ENCODE measurements around the gene GIT2. TPM values are rescaled to one million over a fixed set of nuclear protein-coding genes. Genes with fewer than 3 reads are reported as not detected.
"Not testable (repeated sequence)": the region's sequence is repeated elsewhere in the genome, so short reads cannot be mapped to it uniquely, and the experiment has no call there.

GIT2 gene
- total RNA-seq, 1 donor from 2014 or later = 37.6 TPM

DNA sequence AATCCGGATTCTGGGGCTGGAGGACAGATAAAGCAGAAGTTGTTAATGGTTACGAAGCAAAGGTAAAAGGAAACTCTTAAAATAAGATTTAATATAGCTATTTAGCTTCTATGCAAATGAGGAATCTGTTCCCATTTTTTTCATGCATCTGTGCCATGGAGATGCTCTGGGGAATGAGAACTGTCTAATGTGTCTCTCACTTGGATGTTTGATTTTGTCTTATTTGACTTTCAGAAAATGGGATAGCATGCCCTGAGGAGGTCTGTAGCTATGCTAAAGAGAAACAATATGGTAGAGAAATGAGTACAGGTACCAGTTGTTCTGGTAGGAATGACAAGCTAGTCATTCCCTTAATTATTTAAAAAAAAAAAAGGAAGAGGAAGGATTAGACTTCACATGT, 27.9 kb upstream of the GIT2 start:
- Histone ChIP-seq H3K4me1 (ENCODE audit: control insufficient read depth in 3 of 3, insufficient read depth in 3 of 3, low read length in 3 of 3) (peaks cover 14 to 17% (median 16%) of the 10 kb centered on the region in 3 donors), H3K9ac (ENCODE audit: low read depth in 1 of 3, low read length in 3 of 3) (no peak overlapping the region), H3K27me3 (ENCODE audit: control insufficient read depth in 3 of 3, insufficient read depth in 3 of 3, low read length in 3 of 3) (no peaks in the 10 kb centered on the region), H3K9me3 (ENCODE audit: control insufficient read depth in 3 of 3, low read length in 3 of 3) (no peaks in the 10 kb centered on the region), H3K27ac (ENCODE audit: low read depth, low read length) (peak overlapping the region; percentile 51), H3K4me3 (ENCODE audit: low read length in 3 of 3) (no peak overlapping the region), H3K36me3 (ENCODE audit: control insufficient read depth in 3 of 3, insufficient read depth in 3 of 3, low read length in 3 of 3) (peaks cover 24 to 52% (median 40%) of the 10 kb centered on the region in 3 donors)

DNA sequence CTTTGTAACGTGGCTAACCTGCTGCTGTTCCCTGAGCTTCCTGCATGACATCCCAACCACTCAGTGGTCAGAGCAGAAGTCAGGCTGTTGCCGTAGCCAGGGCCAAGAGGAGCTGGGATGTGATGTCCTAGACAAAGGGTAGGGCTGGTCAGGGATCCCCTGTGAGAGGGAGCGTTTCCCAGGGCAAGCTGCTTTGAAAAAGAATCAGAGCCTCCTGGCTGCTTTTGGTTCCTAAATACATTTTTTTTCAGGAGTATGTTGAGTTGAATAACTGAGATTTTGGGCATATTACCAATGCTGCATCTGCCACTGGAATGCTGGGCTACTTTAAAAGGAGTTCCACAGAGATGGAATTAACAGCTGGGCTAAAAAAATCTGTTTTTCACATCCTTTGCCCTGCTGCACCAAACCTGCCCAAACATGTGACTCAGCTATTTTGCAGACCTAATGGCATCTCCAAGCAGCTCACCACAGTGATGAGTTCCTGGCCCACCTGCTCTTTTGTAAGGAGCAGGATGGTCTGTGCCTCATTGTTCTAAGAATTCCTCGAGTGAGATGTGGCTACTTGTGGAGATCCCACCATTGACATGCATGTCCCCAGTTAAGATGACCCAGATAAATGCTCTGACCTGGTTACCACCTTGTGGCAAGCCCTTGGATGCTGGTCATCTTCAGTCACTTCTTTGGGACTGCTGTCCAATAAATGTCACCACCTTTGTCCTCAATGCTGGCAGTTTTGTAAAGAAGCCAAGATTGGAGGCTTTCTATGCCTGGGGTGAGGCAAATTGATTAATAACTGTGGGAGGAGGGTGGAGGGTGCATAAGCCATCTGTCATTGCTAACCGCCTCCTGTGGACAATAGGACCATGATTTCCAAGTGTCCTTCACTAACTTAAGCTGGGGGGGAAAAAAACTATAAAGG, 27.2 kb upstream of the GIT2 start:
- Histone ChIP-seq H3K4me3 (ENCODE audit: low read length in 3 of 3) (no peak overlapping the region), H3K27ac (ENCODE audit: low read depth, low read length) (no peak overlapping the region), H3K9ac (ENCODE audit: low read depth in 1 of 3, low read length in 3 of 3) (no peak overlapping the region), H3K4me1 (ENCODE audit: control insufficient read depth in 3 of 3, insufficient read depth in 3 of 3, low read length in 3 of 3) (peaks cover 14 to 17% (median 16%) of the 10 kb centered on the region in 3 donors), H3K27me3 (ENCODE audit: control insufficient read depth in 3 of 3, insufficient read depth in 3 of 3, low read length in 3 of 3) (no peaks in the 10 kb centered on the region), H3K36me3 (ENCODE audit: control insufficient read depth in 3 of 3, insufficient read depth in 3 of 3, low read length in 3 of 3) (peaks cover 26 to 57% (median 43%) of the 10 kb centered on the region in 3 donors), H3K9me3 (ENCODE audit: control insufficient read depth in 3 of 3, low read length in 3 of 3) (no peaks in the 10 kb centered on the region)

DNA sequence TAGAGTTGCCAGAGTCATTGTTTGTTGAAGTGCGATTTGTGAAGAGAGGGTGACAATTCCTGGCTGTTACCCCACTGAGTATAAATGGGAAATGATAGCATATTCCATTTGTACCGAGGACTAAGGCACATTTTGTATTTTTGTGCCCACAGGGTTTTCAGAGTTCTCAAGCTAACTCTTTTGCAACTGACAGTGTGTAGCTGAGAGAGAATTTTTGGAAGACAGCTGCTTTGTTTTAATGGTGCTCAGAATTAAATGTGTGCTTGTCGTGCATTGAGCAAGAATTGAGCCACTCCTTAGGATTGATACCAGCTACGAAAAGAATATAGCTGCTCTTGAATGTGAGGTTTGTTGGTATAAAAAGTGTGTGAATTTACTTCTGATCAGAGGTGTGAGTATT, 24.8 kb upstream of the GIT2 start:
- Histone ChIP-seq H3K9me3 (ENCODE audit: control insufficient read depth in 3 of 3, low read length in 3 of 3) (no peaks in the 10 kb centered on the region), H3K27ac (ENCODE audit: low read depth, low read length) (no peak overlapping the region), H3K4me1 (ENCODE audit: control insufficient read depth in 3 of 3, insufficient read depth in 3 of 3, low read length in 3 of 3) (peaks cover 14 to 17% (median 16%) of the 10 kb centered on the region in 3 donors), H3K9ac (ENCODE audit: low read depth in 1 of 3, low read length in 3 of 3) (no peak overlapping the region), H3K4me3 (ENCODE audit: low read length in 3 of 3) (no peak overlapping the region), H3K27me3 (ENCODE audit: control insufficient read depth in 3 of 3, insufficient read depth in 3 of 3, low read length in 3 of 3) (no peaks in the 10 kb centered on the region), H3K36me3 (ENCODE audit: control insufficient read depth in 3 of 3, insufficient read depth in 3 of 3, low read length in 3 of 3) (peaks cover 21 to 47% (median 40%) of the 10 kb centered on the region in 3 donors)

DNA sequence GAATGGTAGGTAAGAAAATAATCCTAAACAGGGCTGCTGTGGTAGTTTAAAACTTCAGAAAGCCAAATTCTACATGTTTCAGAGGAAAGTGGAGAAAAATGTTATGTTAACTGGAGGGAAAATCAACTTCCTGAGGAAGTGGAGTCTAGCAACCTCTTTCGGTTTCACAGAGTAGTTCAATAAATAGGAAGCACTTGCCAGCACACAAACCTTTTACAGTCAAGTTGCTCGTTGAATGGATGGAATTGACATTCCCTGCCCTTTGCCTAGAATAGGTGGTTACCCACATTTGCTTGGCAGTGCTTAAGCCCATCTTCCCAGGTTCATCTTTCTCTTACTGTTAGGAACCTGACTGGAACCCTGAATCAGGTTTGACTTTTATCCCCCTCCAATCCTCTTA, 19.0 kb upstream of the GIT2 start:
- Histone ChIP-seq H3K4me3 (ENCODE audit: low read length in 3 of 3) (no peak overlapping the region), H3K9me3 (ENCODE audit: control insufficient read depth in 3 of 3, low read length in 3 of 3) (no peaks in the 10 kb centered on the region), H3K9ac (ENCODE audit: low read depth in 1 of 3, low read length in 3 of 3) (no peak overlapping the region), H3K27ac (ENCODE audit: low read depth, low read length) (no peak overlapping the region), H3K36me3 (ENCODE audit: control insufficient read depth in 3 of 3, insufficient read depth in 3 of 3, low read length in 3 of 3) (peaks cover 19 to 45% (median 40%) of the 10 kb centered on the region in 3 donors), H3K27me3 (ENCODE audit: control insufficient read depth in 3 of 3, insufficient read depth in 3 of 3, low read length in 3 of 3) (no peaks in the 10 kb centered on the region), H3K4me1 (ENCODE audit: control insufficient read depth in 3 of 3, insufficient read depth in 3 of 3, low read length in 3 of 3) (no peaks in the 10 kb centered on the region)

DNA sequence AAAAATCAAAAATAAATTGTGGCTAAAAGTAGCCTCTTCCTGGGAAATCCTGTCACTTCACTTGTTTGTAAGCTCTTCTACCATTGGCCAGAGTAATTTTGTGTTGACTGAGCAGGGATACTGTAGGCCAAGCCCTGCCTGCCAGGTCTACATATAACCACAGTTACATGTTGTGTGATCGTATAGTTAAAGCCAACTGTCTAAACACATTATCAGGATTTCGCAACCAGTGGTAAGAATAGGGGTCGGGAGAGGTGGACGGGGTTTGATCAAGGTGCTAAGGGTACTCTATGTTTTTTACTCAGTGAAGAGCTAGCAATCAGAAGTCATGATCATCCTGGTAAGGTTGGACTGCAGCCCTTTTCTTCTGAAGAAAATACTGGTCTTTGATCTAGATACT, 16.5 kb upstream of the GIT2 start:
- H3K27ac ChIP-seq (ENCODE audit: low read depth, low read length) = no peak overlapping the region
- H3K9ac ChIP-seq (ENCODE audit: low read depth in 1 of 3, low read length in 3 of 3) = no peak overlapping the region
- H3K27me3 ChIP-seq (ENCODE audit: control insufficient read depth in 3 of 3, insufficient read depth in 3 of 3, low read length in 3 of 3) = no peaks in the 10 kb centered on the region
- H3K9me3 ChIP-seq (ENCODE audit: control insufficient read depth in 3 of 3, low read length in 3 of 3) = no peaks in the 10 kb centered on the region
- H3K4me3 ChIP-seq (ENCODE audit: low read length in 3 of 3) = no peak overlapping the region
- H3K36me3 ChIP-seq (ENCODE audit: control insufficient read depth in 3 of 3, insufficient read depth in 3 of 3, low read length in 3 of 3) = peaks cover 13 to 21% (median 18%) of the 10 kb centered on the region in 3 donors
- H3K4me1 ChIP-seq (ENCODE audit: control insufficient read depth in 3 of 3, insufficient read depth in 3 of 3, low read length in 3 of 3) = no peaks in the 10 kb centered on the region

DNA sequence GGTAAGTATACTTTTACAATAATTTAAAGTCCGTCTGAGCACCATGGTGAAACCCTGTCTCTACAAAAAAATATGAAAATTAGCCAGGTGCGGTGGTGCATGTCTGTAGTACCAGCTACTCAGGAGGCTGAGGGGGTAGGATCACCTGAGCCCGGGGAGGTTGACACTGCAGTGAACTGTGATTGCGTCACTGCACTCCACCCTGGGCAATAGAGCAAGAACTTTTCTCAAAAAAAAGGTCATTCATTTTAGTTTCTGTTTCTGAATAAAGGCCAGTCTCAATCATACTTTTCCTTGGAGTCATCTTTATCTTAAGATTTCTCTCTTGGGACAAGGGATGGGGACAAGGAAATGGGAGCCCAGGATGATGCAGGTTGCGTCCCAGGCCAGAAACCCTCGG, 16.0 kb upstream of the GIT2 start:
- H3K4me3 ChIP-seq (ENCODE audit: low read length in 3 of 3) = no peak overlapping the region
- H3K27ac ChIP-seq (ENCODE audit: low read depth, low read length) = no peak overlapping the region
- no peak overlapping the region for H3K9ac ChIP-seq (ENCODE audit: low read depth in 1 of 3, low read length in 3 of 3)
- no peaks in the 10 kb centered on the region for H3K4me1 ChIP-seq (ENCODE audit: control insufficient read depth in 3 of 3, insufficient read depth in 3 of 3, low read length in 3 of 3)
- no peaks in the 10 kb centered on the region for H3K9me3 ChIP-seq (ENCODE audit: control insufficient read depth in 3 of 3, low read length in 3 of 3)
- H3K27me3 ChIP-seq (ENCODE audit: control insufficient read depth in 3 of 3, insufficient read depth in 3 of 3, low read length in 3 of 3) = no peaks in the 10 kb centered on the region
- H3K36me3 ChIP-seq (ENCODE audit: control insufficient read depth in 3 of 3, insufficient read depth in 3 of 3, low read length in 3 of 3) = peaks cover 13 to 21% (median 18%) of the 10 kb centered on the region in 3 donors

DNA sequence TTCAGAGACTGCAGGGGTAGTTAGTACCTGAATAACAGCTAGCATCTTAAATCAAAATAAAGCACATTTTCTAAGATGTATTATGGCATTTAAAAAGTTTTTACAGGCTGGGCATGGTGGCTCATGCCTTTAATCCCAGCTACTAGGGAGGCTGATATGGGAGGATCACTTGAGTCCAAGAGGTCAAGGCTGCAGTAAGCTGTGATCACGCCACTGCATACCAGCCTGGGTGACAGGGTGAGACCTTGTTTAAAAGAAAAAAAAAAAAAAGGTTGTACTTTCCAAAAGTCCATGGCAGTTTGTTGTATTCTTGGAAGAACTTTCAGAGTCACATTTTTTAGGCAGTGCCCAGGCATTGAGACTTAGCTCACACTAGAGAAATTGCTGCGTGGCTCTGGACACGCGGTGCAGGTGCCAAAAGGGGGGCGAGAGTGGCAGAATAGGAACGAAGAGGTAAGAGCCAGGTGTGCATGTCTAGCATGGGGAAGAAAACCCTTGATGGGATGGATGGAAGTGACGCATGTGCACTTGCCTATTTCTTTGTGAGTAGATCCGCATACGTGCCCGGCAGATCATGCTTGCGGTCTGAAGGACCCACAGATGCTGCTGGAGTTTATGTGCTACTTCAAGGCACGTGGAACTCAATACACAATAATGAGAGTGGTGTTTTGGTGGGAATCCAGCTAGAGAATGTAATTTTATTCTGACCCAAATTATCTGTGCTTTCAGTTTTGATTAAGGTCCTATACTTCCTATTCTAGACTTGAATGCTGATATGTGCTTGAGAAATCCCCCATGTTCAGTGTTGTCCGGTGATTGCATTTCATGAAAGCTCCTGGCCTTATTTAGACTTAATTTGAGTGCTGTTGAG, 14.9 kb upstream of the GIT2 start:
- H3K27ac ChIP-seq (ENCODE audit: low read depth, low read length) = no peak overlapping the region
- peaks cover 13 to 21% (median 18%) of the 10 kb centered on the region in 3 donors for H3K36me3 ChIP-seq (ENCODE audit: control insufficient read depth in 3 of 3, insufficient read depth in 3 of 3, low read length in 3 of 3)

DNA sequence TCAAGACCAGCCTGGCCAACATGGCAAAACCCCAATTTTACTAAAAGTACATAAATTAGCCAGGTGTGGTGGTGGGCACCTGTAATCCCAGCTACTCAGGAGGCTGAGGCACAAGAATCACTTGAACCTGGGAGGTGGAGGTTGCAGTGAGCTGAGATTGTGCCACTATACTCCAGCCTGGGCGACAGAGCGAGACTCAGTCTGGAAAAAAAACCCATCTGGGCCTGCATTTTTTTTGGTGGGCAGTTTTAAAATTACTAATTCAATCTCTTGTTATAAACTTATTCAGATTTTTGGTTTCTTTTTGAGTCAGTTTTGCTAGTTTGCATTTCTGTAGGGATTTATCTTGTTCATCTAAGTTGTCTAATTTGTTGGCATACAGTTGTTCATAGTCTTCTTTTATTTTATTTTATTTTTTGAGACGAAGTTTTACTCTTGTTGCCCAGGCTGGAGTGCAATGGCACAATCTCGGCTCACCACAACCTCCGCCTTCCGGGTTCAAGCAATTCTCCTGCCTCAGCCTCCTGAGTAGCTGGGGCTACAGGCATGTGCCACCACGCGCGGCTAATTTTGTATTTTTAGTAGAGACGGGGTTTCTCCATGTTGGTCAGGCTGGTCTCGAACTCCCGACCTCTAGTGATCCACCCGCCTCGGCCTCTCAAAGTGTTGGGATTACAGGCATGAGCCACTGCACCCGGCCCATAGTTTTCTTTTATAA, 12.7 kb upstream of the GIT2 start:
- not testable (repeated sequence) for H3K4me3 ChIP-seq (ENCODE audit: low read length in 3 of 3); H3K27ac ChIP-seq (ENCODE audit: low read depth, low read length); H3K9me3 ChIP-seq (ENCODE audit: control insufficient read depth in 3 of 3, low read length in 3 of 3); H3K9ac ChIP-seq (ENCODE audit: low read depth in 1 of 3, low read length in 3 of 3); H3K27me3 ChIP-seq (ENCODE audit: control insufficient read depth in 3 of 3, insufficient read depth in 3 of 3, low read length in 3 of 3); H3K4me1 ChIP-seq (ENCODE audit: control insufficient read depth in 3 of 3, insufficient read depth in 3 of 3, low read length in 3 of 3)
- peaks cover 9 to 17% (median 12%) of the 10 kb centered on the region in 3 donors for H3K36me3 ChIP-seq (ENCODE audit: control insufficient read depth in 3 of 3, insufficient read depth in 3 of 3, low read length in 3 of 3)

More for the DNA sequence above, 14.9 kb upstream of the GIT2 start:
- Histone ChIP-seq H3K4me1 (ENCODE audit: control insufficient read depth in 3 of 3, insufficient read depth in 3 of 3, low read length in 3 of 3) (no peaks in the 10 kb centered on the region), H3K9me3 (ENCODE audit: control insufficient read depth in 3 of 3, low read length in 3 of 3) (no peaks in the 10 kb centered on the region), H3K27me3 (ENCODE audit: control insufficient read depth in 3 of 3, insufficient read depth in 3 of 3, low read length in 3 of 3) (no peaks in the 10 kb centered on the region), H3K4me3 (ENCODE audit: low read length in 3 of 3) (no peak overlapping the region), H3K9ac (ENCODE audit: low read depth in 1 of 3, low read length in 3 of 3) (no peak overlapping the region)

DNA sequence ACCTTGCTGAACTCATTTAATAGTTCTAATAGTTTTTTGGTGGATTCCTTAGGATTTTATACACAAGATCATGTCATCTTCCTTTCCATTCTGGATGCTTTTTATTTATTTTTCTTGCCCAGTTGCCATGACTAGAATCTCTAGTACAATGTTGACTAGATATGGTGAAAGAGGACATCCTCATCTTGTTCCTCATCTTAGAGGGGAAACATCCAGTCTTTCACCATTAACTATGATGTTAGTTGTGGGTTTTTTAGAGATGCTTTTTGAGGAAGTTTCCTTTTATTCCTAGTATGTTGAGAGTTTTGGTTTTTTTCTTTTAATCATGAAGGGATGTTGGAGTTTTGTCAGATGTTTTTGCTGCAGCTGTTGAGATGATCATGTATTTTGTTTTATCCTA, 11.7 kb upstream of the GIT2 start:
- Histone ChIP-seq H3K36me3 (ENCODE audit: control insufficient read depth in 3 of 3, insufficient read depth in 3 of 3, low read length in 3 of 3) (peaks cover 7 to 11% (median 9%) of the 10 kb centered on the region in 3 donors), H3K27ac (ENCODE audit: low read depth, low read length) (no peak overlapping the region), H3K4me1 (ENCODE audit: control insufficient read depth in 3 of 3, insufficient read depth in 3 of 3, low read length in 3 of 3) (no peaks in the 10 kb centered on the region), H3K9me3 (ENCODE audit: control insufficient read depth in 3 of 3, low read length in 3 of 3) (no peaks in the 10 kb centered on the region), H3K27me3 (ENCODE audit: control insufficient read depth in 3 of 3, insufficient read depth in 3 of 3, low read length in 3 of 3) (no peaks in the 10 kb centered on the region), H3K9ac (ENCODE audit: low read depth in 1 of 3, low read length in 3 of 3) (no peak overlapping the region), H3K4me3 (ENCODE audit: low read length in 3 of 3) (no peak overlapping the region)

Measured in skeletal muscle tissue (tissue), 4 donors.